ENCODE data around the gene FBXW11. TPM values are rescaled to one million over a fixed set of nuclear protein-coding genes. Genes with fewer than 3 reads are reported as not detected.
"Not testable (repeated sequence)": the region's sequence is repeated elsewhere in the genome, so short reads cannot be mapped to it uniquely, and the experiment has no call there.

Gene FBXW11
- total RNA-seq, 2 experiments from 2014 or later: 47.2 to 47.4 TPM

- H3K4me3 Mint-ChIP-seq; H3K27ac Mint-ChIP-seq; H3K9me3 Mint-ChIP-seq; intact Hi-C loops (cut with micrococcal nuclease); DNase-seq; CTCF ChIA-PET; POLR2A ChIA-PET; H3K27me3 Mint-ChIP-seq: not testable (repeated sequence)
- peaks cover 22% of the 10 kb centered on the region for H3K4me1 Mint-ChIP-seq (ENCODE audit: low read depth)
- H3K36me3 Mint-ChIP-seq: peaks cover 50% of the 10 kb centered on the region
Measured at GRCh38 chr5:171886037-171886436, 120.4 kb downstream of the FBXW11 start.

GRCh38 chr5:171882118-171882517 lies 124.3 kb downstream of the FBXW11 start:
- Mint-ChIP-seq H3K9me3 (no peaks in the 10 kb centered on the region), H3K36me3 (peaks cover 33% of the 10 kb centered on the region), H3K4me1 (ENCODE audit: low read depth) (peaks cover 22% of the 10 kb centered on the region), H3K4me3 (no peak overlapping the region), H3K27ac (no peak overlapping the region), H3K27me3 (no peaks in the 10 kb centered on the region)
- POLR2A ChIA-PET: interaction anchor here (1.2 kb wide), 1 partner anchor 25 kb away, joined by 3 read pairs; no protein-coding TSS in a partner anchor
- peak; percentile 59 for DNase-seq
- CTCF ChIA-PET: interaction anchor here (0.7 to 1.7 kb wide), 7 partner anchors 10 to 177 kb away, joined by 3 to 6 read pairs (median 3); no protein-coding TSS in a partner anchor
- intact Hi-C loops (cut with micrococcal nuclease): loop anchor here (1.0 kb wide), 1 partner anchor 25 kb away; no protein-coding TSS in a partner anchor

- H3K4me3 Mint-ChIP-seq: no peak overlapping the region
- peaks cover 38% of the 10 kb centered on the region for H3K36me3 Mint-ChIP-seq
- ChIA-PET CTCF (interaction anchor here (0.7 kb wide), 1 partner anchor 16 kb away, joined by 3 read pairs; no protein-coding TSS in a partner anchor), POLR2A (no interaction called here)
- no peaks in the 10 kb centered on the region for H3K9me3 Mint-ChIP-seq
- no peaks in the 10 kb centered on the region for H3K4me1 Mint-ChIP-seq (ENCODE audit: low read depth)
- H3K27ac Mint-ChIP-seq: no peak overlapping the region
- no peaks in the 10 kb centered on the region for H3K27me3 Mint-ChIP-seq
- DNase-seq: no peak
- intact Hi-C loops (cut with micrococcal nuclease): no loop called here
Measured at GRCh38 chr5:171874234-171874633, 132.2 kb downstream of the FBXW11 start.

GRCh38 chr5:171872666-171873065 lies 133.8 kb downstream of the FBXW11 start:
- no peak for DNase-seq
- H3K4me3 Mint-ChIP-seq: no peak overlapping the region
- no peaks in the 10 kb centered on the region for H3K27me3 Mint-ChIP-seq
- no peak overlapping the region for H3K27ac Mint-ChIP-seq
- no peaks in the 10 kb centered on the region for H3K4me1 Mint-ChIP-seq (ENCODE audit: low read depth)
- intact Hi-C loops (cut with micrococcal nuclease): no loop called here
- CTCF ChIA-PET: interaction anchor here (0.8 to 5.6 kb wide), 2 partner anchors 14 to 39 kb away, joined by 3 to 20 read pairs; no protein-coding TSS in a partner anchor
- peaks cover 48% of the 10 kb centered on the region for H3K36me3 Mint-ChIP-seq
- POLR2A ChIA-PET: no interaction called here
- no peaks in the 10 kb centered on the region for H3K9me3 Mint-ChIP-seq

- H3K27ac Mint-ChIP-seq: no peak overlapping the region
- no peaks in the 10 kb centered on the region for H3K9me3 Mint-ChIP-seq
- no peaks in the 10 kb centered on the region for H3K27me3 Mint-ChIP-seq
- no peaks in the 10 kb centered on the region for H3K4me1 Mint-ChIP-seq (ENCODE audit: low read depth)
- H3K36me3 Mint-ChIP-seq: peaks cover 47% of the 10 kb centered on the region
- POLR2A ChIA-PET: no interaction called here
- DNase-seq: no peak
- CTCF ChIA-PET: interaction anchor here (0.8 to 5.6 kb wide), 3 partner anchors 10 to 40 kb away, joined by 3 to 20 read pairs (median 3); no protein-coding TSS in a partner anchor
- intact Hi-C loops (cut with micrococcal nuclease): no loop called here
- no peak overlapping the region for H3K4me3 Mint-ChIP-seq
Measured at GRCh38 chr5:171871711-171872110, 134.7 kb downstream of the FBXW11 start.

- no peak for DNase-seq
- peaks cover 31% of the 10 kb centered on the region for H3K36me3 Mint-ChIP-seq
- ChIA-PET CTCF (interaction anchor here (5.6 kb wide), 1 partner anchor 11 kb away, joined by 20 read pairs; no protein-coding TSS in a partner anchor), POLR2A (no interaction called here)
- no peak overlapping the region for H3K4me3 Mint-ChIP-seq
- H3K4me1 Mint-ChIP-seq (ENCODE audit: low read depth): no peaks in the 10 kb centered on the region
- intact Hi-C loops (cut with micrococcal nuclease): no loop called here
- no peak overlapping the region for H3K27ac Mint-ChIP-seq
- no peaks in the 10 kb centered on the region for H3K9me3 Mint-ChIP-seq
- no peaks in the 10 kb centered on the region for H3K27me3 Mint-ChIP-seq
Measured at GRCh38 chr5:171869956-171870355, 136.5 kb downstream of the FBXW11 start.

GRCh38 chr5:171868236-171868635 lies 138.2 kb downstream of the FBXW11 start:
- intact Hi-C loops (cut with micrococcal nuclease): no loop called here
- Mint-ChIP-seq H3K9me3 (no peaks in the 10 kb centered on the region), H3K27ac (no peak overlapping the region), H3K4me3 (no peak overlapping the region), H3K4me1 (ENCODE audit: low read depth) (no peaks in the 10 kb centered on the region), H3K36me3 (peaks cover 37% of the 10 kb centered on the region), H3K27me3 (no peaks in the 10 kb centered on the region)
- no peak for DNase-seq
- ChIA-PET POLR2A (no interaction called here), CTCF (interaction anchor here (5.6 kb wide), 1 partner anchor 9 kb away, joined by 20 read pairs; no protein-coding TSS in a partner anchor)

GRCh38 chr5:171867786-171868185 lies 138.7 kb downstream of the FBXW11 start:
- Mint-ChIP-seq H3K4me1 (ENCODE audit: low read depth) (no peaks in the 10 kb centered on the region), H3K27ac (no peak overlapping the region), H3K27me3 (no peaks in the 10 kb centered on the region), H3K36me3 (peaks cover 37% of the 10 kb centered on the region), H3K9me3 (no peaks in the 10 kb centered on the region), H3K4me3 (no peak overlapping the region)
- ChIA-PET POLR2A (no interaction called here), CTCF (no interaction called here)
- no peak for DNase-seq
- intact Hi-C loops (cut with micrococcal nuclease): no loop called here

- no peak for DNase-seq
- Mint-ChIP-seq H3K9me3 (no peaks in the 10 kb centered on the region), H3K4me1 (ENCODE audit: low read depth) (no peaks in the 10 kb centered on the region), H3K27ac (no peak overlapping the region), H3K27me3 (no peaks in the 10 kb centered on the region), H3K36me3 (peaks cover 31% of the 10 kb centered on the region), H3K4me3 (no peak overlapping the region)
- POLR2A ChIA-PET: no interaction called here
- CTCF ChIA-PET: no interaction called here
- intact Hi-C loops (cut with micrococcal nuclease): no loop called here
Measured at GRCh38 chr5:171865471-171865870, 141.0 kb downstream of the FBXW11 start.

GRCh38 chr5:171863935-171864334 lies 142.5 kb downstream of the FBXW11 start:
- ChIA-PET CTCF (no interaction called here), POLR2A (no interaction called here)
- no peak overlapping the region for H3K27ac Mint-ChIP-seq
- H3K4me1 Mint-ChIP-seq (ENCODE audit: low read depth): no peaks in the 10 kb centered on the region
- peaks cover 32% of the 10 kb centered on the region for H3K36me3 Mint-ChIP-seq
- H3K27me3 Mint-ChIP-seq: no peaks in the 10 kb centered on the region
- no peak overlapping the region for H3K4me3 Mint-ChIP-seq
- H3K9me3 Mint-ChIP-seq: no peaks in the 10 kb centered on the region
- DNase-seq: no peak
- intact Hi-C loops (cut with micrococcal nuclease): no loop called here

- Mint-ChIP-seq H3K36me3 (peaks cover 20% of the 10 kb centered on the region), H3K4me1 (ENCODE audit: low read depth) (no peaks in the 10 kb centered on the region), H3K4me3 (no peak overlapping the region), H3K27ac (no peak overlapping the region), H3K27me3 (no peaks in the 10 kb centered on the region), H3K9me3 (no peaks in the 10 kb centered on the region)
- ChIA-PET POLR2A (no interaction called here), CTCF (no interaction called here)
- DNase-seq: no peak
- intact Hi-C loops (cut with micrococcal nuclease): no loop called here
Measured at GRCh38 chr5:171862624-171863023, 143.8 kb downstream of the FBXW11 start.

- no peak for DNase-seq
- H3K4me3 Mint-ChIP-seq: no peak overlapping the region
- ChIA-PET CTCF (no interaction called here), POLR2A (no interaction called here)
- H3K27ac Mint-ChIP-seq: no peak overlapping the region
- intact Hi-C loops (cut with micrococcal nuclease): no loop called here
- no peaks in the 10 kb centered on the region for H3K4me1 Mint-ChIP-seq (ENCODE audit: low read depth)
- no peaks in the 10 kb centered on the region for H3K27me3 Mint-ChIP-seq
- H3K9me3 Mint-ChIP-seq: no peaks in the 10 kb centered on the region
- H3K36me3 Mint-ChIP-seq: peaks cover 16% of the 10 kb centered on the region
Measured at GRCh38 chr5:171861381-171861780, 145.1 kb downstream of the FBXW11 start.

GRCh38 chr5:171858303-171858702 lies 148.1 kb downstream of the FBXW11 start:
- no peaks in the 10 kb centered on the region for H3K4me1 Mint-ChIP-seq (ENCODE audit: low read depth)
- no peak overlapping the region for H3K4me3 Mint-ChIP-seq
- peaks cover 11% of the 10 kb centered on the region for H3K36me3 Mint-ChIP-seq
- intact Hi-C loops (cut with micrococcal nuclease): no loop called here
- ChIA-PET POLR2A (no interaction called here), CTCF (interaction anchor here (0.8 to 3.7 kb wide), 10 partner anchors 13 to 439 kb away, joined by 3 to 20 read pairs (median 4); partner anchors contain the start of gene FGF18)
- H3K9me3 Mint-ChIP-seq: no peaks in the 10 kb centered on the region
- no peak for DNase-seq
- H3K27me3 Mint-ChIP-seq: no peaks in the 10 kb centered on the region
- no peak overlapping the region for H3K27ac Mint-ChIP-seq
